HepG2 (cell line): ENCODE data around the gene CST3. TPM values are rescaled to one million over a fixed set of nuclear protein-coding genes. Genes with fewer than 3 reads are reported as not detected.

ENCODE experiments used
- BHLHE40 ChIP-seq: IDR thresholded peaks from 2 replicates; pipeline ENCODE4 v1.6.1; 2011; ENCODE audit warnings: low read length, improper control_type of control experiment
- CERS6 ChIP-seq: sonication (generic); formaldehyde crosslinking; IDR thresholded peaks from 2 replicates; pipeline ENCODE4 v1.5.0; 2020; ENCODE audit warnings: missing genetic modification reagents
- FLYWCH1 ChIP-seq: sonication (generic); formaldehyde crosslinking; IDR thresholded peaks from 2 replicates; pipeline ENCODE4 v1.8.1; 2023; ENCODE audit warnings: mild to moderate bottlenecking, missing genetic modification reagents
- MAFK ChIP-seq, 2 experiments: IDR thresholded peaks in 1 of 2; conservative IDR thresholded peaks in 1 of 2; 2 replicates each; pipeline ENCODE4 v1.6.1; 2011; ENCODE audit warnings: improper control_type of control experiment in 2 of 2, low read length in 2 of 2
- ZNF17 ChIP-seq: sonication (generic); formaldehyde crosslinking; IDR thresholded peaks from 2 replicates; pipeline ENCODE4 v1.5.0; 2020; ENCODE audit warnings: mild to moderate bottlenecking, missing genetic modification reagents
- ZNF775 ChIP-seq: sonication (generic); formaldehyde crosslinking; IDR thresholded peaks from 2 replicates; pipeline ENCODE4 v1.4.0; 2020; ENCODE audit warnings: missing genetic modification reagents, mild to moderate bottlenecking, moderate library complexity, borderline replicate concordance
- polyA plus RNA-seq, 8 experiments: library from polyadenylated mRNA; depleted of rRNA in 3 of 8; stranded (reverse) in 7 of 8; unstranded in 1 of 8; fragments of >200 nt; fragmentation: Illumina TruSeq in 4 of 8; extraction: Trizol in 4 of 8; gene quantifications; 2 replicates each; pipeline versions ENCODE4 v1.2.1 to v1.2.3, GENCODE V29; 2011 to 2016; ENCODE audit warnings: low read depth in 4 of 8, missing spikeins in 1 of 8, mixed read lengths in 1 of 8; ENCODE audit not compliant: insufficient read depth in 1 of 8
- total RNA-seq, 5 experiments: library from RNA; depleted of rRNA; stranded (reverse); fragments of >200 nt; fragmentation: Illumina TruSeq; extraction: Trizol; gene quantifications; 2 replicates each; pipeline ENCODE4 v1.2.3, GENCODE V29; 2016; ENCODE audit warnings: low read depth in 1 of 5
- TF ChIP-seq, protein P1 (sequence below): sonication (generic); formaldehyde crosslinking; IDR thresholded peaks from 2 replicates; pipeline ENCODE4 v1.8.0; 2022; ENCODE audit warnings: mild to moderate bottlenecking, missing genetic modification reagents
- TF ChIP-seq, protein P2 (sequence below): sonication (generic); formaldehyde crosslinking; IDR thresholded peaks from 2 replicates; pipeline ENCODE4 v1.5.1; 2020; ENCODE audit warnings: mild to moderate bottlenecking, moderate library complexity, missing genetic modification reagents
- TF ChIP-seq, protein P3 (sequence below): sonication (generic); formaldehyde crosslinking; IDR thresholded peaks from 2 replicates; pipeline ENCODE4 v1.5.0; 2020; ENCODE audit warnings: missing genetic modification reagents, mild to moderate bottlenecking, borderline replicate concordance

The CST3 gene
- total and polyA plus RNA-seq, 2 of the 13 experiments (the other 11 are each of a cell fraction or from before 2014, with no cell fraction given) = 690 to 1,005 TPM

GRCh38 chr20:23656372-23656771, 18.6 kb upstream of the CST3 start (continued):
- TF ChIP-seq, protein P1, sequence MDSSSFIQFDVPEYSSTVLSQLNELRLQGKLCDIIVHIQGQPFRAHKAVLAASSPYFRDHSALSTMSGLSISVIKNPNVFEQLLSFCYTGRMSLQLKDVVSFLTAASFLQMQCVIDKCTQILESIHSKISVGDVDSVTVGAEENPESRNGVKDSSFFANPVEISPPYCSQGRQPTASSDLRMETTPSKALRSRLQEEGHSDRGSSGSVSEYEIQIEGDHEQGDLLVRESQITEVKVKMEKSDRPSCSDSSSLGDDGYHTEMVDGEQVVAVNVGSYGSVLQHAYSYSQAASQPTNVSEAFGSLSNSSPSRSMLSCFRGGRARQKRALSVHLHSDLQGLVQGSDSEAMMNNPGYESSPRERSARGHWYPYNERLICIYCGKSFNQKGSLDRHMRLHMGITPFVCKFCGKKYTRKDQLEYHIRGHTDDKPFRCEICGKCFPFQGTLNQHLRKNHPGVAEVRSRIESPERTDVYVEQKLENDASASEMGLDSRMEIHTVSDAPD (CRISPR knock-in tag) = no peak
- TF ChIP-seq FLYWCH1 (CRISPR knock-in tag) (no peak), ZNF775 (CRISPR knock-in tag) (no peak), CERS6 (no peak), BHLHE40 (no peak), ZNF17 (CRISPR knock-in tag) (no peak), MAFK (conservative IDR thresholded peaks at IDR 0.05 in 1 of 2, IDR thresholded peaks at IDR 0.05 in 1 of 2; ENCODE audit: low read length in 2 of 2) (peak; percentile 97)
- TF ChIP-seq, protein P2, sequence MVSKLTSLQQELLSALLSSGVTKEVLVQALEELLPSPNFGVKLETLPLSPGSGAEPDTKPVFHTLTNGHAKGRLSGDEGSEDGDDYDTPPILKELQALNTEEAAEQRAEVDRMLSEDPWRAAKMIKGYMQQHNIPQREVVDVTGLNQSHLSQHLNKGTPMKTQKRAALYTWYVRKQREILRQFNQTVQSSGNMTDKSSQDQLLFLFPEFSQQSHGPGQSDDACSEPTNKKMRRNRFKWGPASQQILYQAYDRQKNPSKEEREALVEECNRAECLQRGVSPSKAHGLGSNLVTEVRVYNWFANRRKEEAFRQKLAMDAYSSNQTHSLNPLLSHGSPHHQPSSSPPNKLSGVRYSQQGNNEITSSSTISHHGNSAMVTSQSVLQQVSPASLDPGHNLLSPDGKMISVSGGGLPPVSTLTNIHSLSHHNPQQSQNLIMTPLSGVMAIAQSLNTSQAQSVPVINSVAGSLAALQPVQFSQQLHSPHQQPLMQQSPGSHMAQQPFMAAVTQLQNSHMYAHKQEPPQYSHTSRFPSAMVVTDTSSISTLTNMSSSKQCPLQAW (CRISPR knock-in tag) = no peak
- TF ChIP-seq, protein P3, sequence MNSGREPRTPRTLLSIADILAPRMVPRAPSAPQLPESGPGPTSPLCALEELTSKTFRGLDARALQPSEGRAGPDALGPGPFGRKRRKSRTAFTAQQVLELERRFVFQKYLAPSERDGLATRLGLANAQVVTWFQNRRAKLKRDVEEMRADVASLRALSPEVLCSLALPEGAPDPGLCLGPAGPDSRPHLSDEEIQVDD = no peak
